Liver (tissue), 9 donors: ENCODE measurements around the gene MISFA. TPM values are rescaled to one million over a fixed set of nuclear protein-coding genes. Genes with fewer than 3 reads are reported as not detected.
"Not testable (repeated sequence)": the region's sequence is repeated elsewhere in the genome, so short reads cannot be mapped to it uniquely, and the experiment has no call there.

Experiments
- DNase-seq: peaks from one replicate; pipeline ENCODE4 v3.0.0-alpha.2; 2017; ENCODE audit warnings: low spot score
- H3K27ac ChIP-seq, 2 donors: one replicate each; pipeline ENCODE4 v1.7.0; 2013; ENCODE audit warnings: inconsistent platforms in 2 of 2, low read length in 2 of 2, control low read depth in 1 of 2, low read depth in 1 of 2, mild to moderate bottlenecking in 1 of 2
- H3K27me3 ChIP-seq, 4 donors: one replicate each; pipeline versions ENCODE4 v1.6.1 to v1.7.0; 2013; ENCODE audit warnings: low read length in 3 of 4, inconsistent platforms in 1 of 4, mild to moderate bottlenecking in 1 of 4, moderate library complexity in 1 of 4; ENCODE audit not compliant: control insufficient read depth in 4 of 4, insufficient read depth in 4 of 4
- H3K36me3 ChIP-seq, 4 donors: one replicate each; pipeline versions ENCODE4 v1.6.1 to v1.7.0; 2013; ENCODE audit warnings: low read length in 3 of 4, mild to moderate bottlenecking in 3 of 4, low read depth in 1 of 4, moderate library complexity in 1 of 4; ENCODE audit not compliant: control insufficient read depth in 4 of 4, insufficient read depth in 3 of 4
- H3K4me1 ChIP-seq, 4 donors: one replicate each; pipeline versions ENCODE4 v1.6.1 to v1.7.0; 2013; ENCODE audit warnings: low read length in 3 of 4, mild to moderate bottlenecking in 3 of 4, moderate library complexity in 1 of 4; ENCODE audit not compliant: control insufficient read depth in 4 of 4, insufficient read depth in 4 of 4
- H3K4me3 ChIP-seq, 3 donors: one replicate each; pipeline versions ENCODE4 v1.6.1 to v1.7.0; 2013; ENCODE audit warnings: low read length in 3 of 3, control low read depth in 1 of 3, low read depth in 1 of 3, mild to moderate bottlenecking in 1 of 3
- H3K9ac ChIP-seq, 2 donors: one replicate each; pipeline ENCODE4 v1.7.0; 2013; ENCODE audit warnings: low read length in 2 of 2, mild to moderate bottlenecking in 2 of 2, moderate library complexity in 2 of 2, control low read depth in 1 of 2, low read depth in 1 of 2
- H3K9me3 ChIP-seq, 4 donors: one replicate each; pipeline versions ENCODE4 v1.6.1 to v1.7.0; 2013; ENCODE audit warnings: low read length in 3 of 4; ENCODE audit not compliant: control insufficient read depth in 4 of 4
- ATF3 ChIP-seq: IDR thresholded peaks from 2 replicates; pipeline ENCODE4 v1.6.1; 2016; ENCODE audit warnings: antibody characterized with exemption
- CTCF ChIP-seq: fragments of 150-350 bp; IDR thresholded peaks from 2 replicates; pipeline ENCODE4 v1.5.1; 2017; ENCODE audit warnings: improper control_type of control experiment, low read depth, low read length; ENCODE audit not compliant: missing input control
- EGR1 ChIP-seq, 2 donors: IDR thresholded peaks; 2 replicates each; pipeline ENCODE4 v1.6.1; 2016 to 2018; ENCODE audit warnings: antibody characterized with exemption in 2 of 2, low read depth in 2 of 2
- FOXA1 ChIP-seq: IDR thresholded peaks from 2 replicates; pipeline ENCODE4 v1.6.1; 2016; ENCODE audit warnings: antibody characterized with exemption
- GABPA ChIP-seq, 2 donors: IDR thresholded peaks in 1 of 2; conservative IDR thresholded peaks in 1 of 2; 2 replicates each; pipeline ENCODE4 v1.6.1; 2016; ENCODE audit warnings: antibody characterized with exemption in 2 of 2, mild to moderate bottlenecking in 1 of 2, moderate library complexity in 1 of 2
- HNF4A ChIP-seq, 2 donors: conservative IDR thresholded peaks; 2 replicates each; pipeline ENCODE4 v1.6.1; 2016; ENCODE audit warnings: antibody characterized with exemption in 2 of 2, mild to moderate bottlenecking in 2 of 2
- HNF4G ChIP-seq: IDR thresholded peaks from 2 replicates; pipeline ENCODE4 v1.6.1; 2016; ENCODE audit warnings: antibody characterized with exemption
- MAX ChIP-seq: IDR thresholded peaks from 2 replicates; pipeline ENCODE4 v1.6.1; 2016; ENCODE audit warnings: antibody characterized with exemption
- NR2F2 ChIP-seq: IDR thresholded peaks from 2 replicates; pipeline ENCODE4 v1.6.1; 2016; ENCODE audit warnings: antibody characterized with exemption
- RAD21 ChIP-seq, 2 donors: IDR thresholded peaks; 2 replicates each; pipeline ENCODE4 v1.6.1; 2016; ENCODE audit warnings: antibody characterized with exemption in 2 of 2, mild to moderate bottlenecking in 2 of 2
- REST ChIP-seq: IDR thresholded peaks from 2 replicates; pipeline ENCODE4 v1.6.1; 2016; ENCODE audit warnings: antibody characterized with exemption, mild to moderate bottlenecking
- RXRA ChIP-seq, 2 donors: IDR thresholded peaks; 2 replicates each; pipeline ENCODE4 v1.6.1; 2017 to 2018; ENCODE audit warnings: antibody characterized with exemption in 2 of 2, mild to moderate bottlenecking in 1 of 2
- SP1 ChIP-seq: IDR thresholded peaks from 2 replicates; pipeline ENCODE4 v1.6.1; 2018; ENCODE audit warnings: antibody characterized with exemption, mild to moderate bottlenecking
- TAF1 ChIP-seq: conservative IDR thresholded peaks from 2 replicates; pipeline ENCODE4 v1.6.1; 2016; ENCODE audit warnings: antibody characterized with exemption, mild to moderate bottlenecking
- YY1 ChIP-seq: IDR thresholded peaks from 2 replicates; pipeline ENCODE4 v1.6.1; 2016; ENCODE audit warnings: antibody characterized with exemption, mild to moderate bottlenecking
- ZBTB33 ChIP-seq: IDR thresholded peaks from 2 replicates; pipeline ENCODE4 v1.6.1; 2016; ENCODE audit warnings: antibody characterized with exemption
- WGBS: extraction: QIAGEN DNeasy Blood & Tissue Kit; methylation state at CpG from one replicate; pipeline ENCODE4 v1.1.7; 2013; 5-methylcytosine and 5-hydroxymethylcytosine counted together
- polyA plus RNA-seq, 2 donors: library from polyadenylated mRNA; stranded (reverse) in 1 of 2; unstranded in 1 of 2; fragments of 200-250 nt in 1 of 2; fragments of >200 nt in 1 of 2; fragmentation: Nextera tagmentation in 1 of 2; extraction: Ambion mirVana in 1 of 2; gene quantifications; one replicate each; pipeline versions ENCODE4 v1.2.1 to v1.2.3, GENCODE V29; 2013 to 2015
- total RNA-seq, 2 donors: library from RNA; depleted of rRNA; stranded (reverse); fragments of >200 nt; gene quantifications; one replicate each; pipeline ENCODE4 v1.2.3, GENCODE V29; 2014
- donor health status: healthy.
- donor health status: healthy.
- donor health status: healthy.
- donor health status: healthy.
- donor health status: healthy.

MISFA gene
- total and polyA plus RNA-seq, 4 donors: 0.05 to 0.82 (median 0.08) TPM; not detected in 1

GRCh38 chr11:18590571-18590970 is 9.0 kb upstream of the MISFA start:
- TF ChIP-seq NR2F2 (no peak), EGR1 (IDR thresholded peaks at IDR 0.05; ENCODE audit: low read depth in 2 of 2) (no peak), MAX (no peak), CTCF (no peak), TAF1 (no peak), GABPA (IDR thresholded peaks at IDR 0.05 in 1 of 2, conservative IDR thresholded peaks at IDR 0.05 in 1 of 2) (no peak), REST (no peak), HNF4G (no peak), HNF4A (conservative IDR thresholded peaks at IDR 0.05) (no peak), YY1 (no peak), ATF3 (no peak), RAD21 (IDR thresholded peaks at IDR 0.05) (no peak), SP1 (no peak), FOXA1 (no peak), ZBTB33 (no peak), RXRA (IDR thresholded peaks at IDR 0.05) (no peak)
- peaks cover 0 to 2% (median under 1%) of the 10 kb centered on the region in 4 donors for H3K36me3 ChIP-seq
- no peak for DNase-seq
- no peak overlapping the region for H3K4me3 ChIP-seq
- no peaks in the 10 kb centered on the region for H3K9me3 ChIP-seq
- WGBS: 74% methylated on average over 2 of the region's 2 CpGs
- no peak overlapping the region for H3K27ac ChIP-seq
- peaks cover 0 to 18% (median 11%) of the 10 kb centered on the region in 4 donors for H3K4me1 ChIP-seq
- no peak overlapping the region for H3K9ac ChIP-seq
- no peaks in the 10 kb centered on the region for H3K27me3 ChIP-seq

GRCh38 chr11:18594088-18594487 is 5.5 kb upstream of the MISFA start:
- not testable (repeated sequence) for H3K27ac ChIP-seq, H3K4me3 ChIP-seq, H3K27me3 ChIP-seq, H3K9ac ChIP-seq, H3K9me3 ChIP-seq, DNase-seq, H3K36me3 ChIP-seq
- 88% methylated on average over 5 of the region's 5 CpGs for WGBS
- H3K4me1 ChIP-seq: peaks cover 0 to 10% (median 9%) of the 10 kb centered on the region in 4 donors
